Measurements from ENCODE around the gene PIKFYVE. TPM values are rescaled to one million over a fixed set of nuclear protein-coding genes. Genes with fewer than 3 reads are reported as not detected.

Gene PIKFYVE
- total and polyA plus RNA-seq, 10 of the 15 experiments (the other 5 are each of a cell fraction or from before 2014, with no cell fraction given): 5.2 to 41.7 (median 19.6) TPM

GRCh38 chr2:208294482-208295024 is 28.5 kb downstream of the PIKFYVE start:
- BruUV-seq (replicated peaks): no TSS peak
- peak overlapping the region; percentile 69 for H3K4me2 ChIP-seq (ENCODE audit: control insufficient read depth, insufficient read depth)
- peaks cover 4% of the 10 kb centered on the region for H3K79me2 ChIP-seq (ENCODE audit: control insufficient read depth, insufficient read depth, low read length)
- in situ Hi-C loops (cut with MboI): no loop called here
- H3K27me3 ChIP-seq (replicated peaks in 1 of 2; ENCODE audit: control insufficient read depth in 2 of 2, insufficient read depth in 2 of 2, low read length in 1 of 2): no peaks in the 10 kb centered on the region
- ChIA-PET RAD21 (ENCODE audit: unreplicated experiment) (interaction anchor here (1.1 to 1.8 kb wide), 2 partner anchors 17 to 21 kb away, joined by 4 to 8 read pairs; no protein-coding TSS in a partner anchor), SMC1A (ENCODE audit: uncharacterized antibody, unreplicated experiment) (interaction anchor here (0.7 to 1.7 kb wide), 6 partner anchors 16 to 40 kb away, joined by 3 to 4 read pairs (median 4); no protein-coding TSS in a partner anchor), CTCF (interaction anchor here (0.7 to 1.3 kb wide), 6 partner anchors 17 to 42 kb away, joined by 3 to 6 read pairs (median 4); no protein-coding TSS in a partner anchor), POLR2A (interaction anchor here (0.8 to 1.2 kb wide), 2 partner anchors 11 to 28 kb away, joined by 3 to 5 read pairs; partner anchors contain the start of gene PIKFYVE)
- H4K20me1 ChIP-seq (ENCODE audit: control insufficient read depth, insufficient read depth): no peaks in the 10 kb centered on the region
- 0 out of 2 replicates have a peak overlapping the region, but pooled peaks have one; percentile 12 for H2AFZ ChIP-seq (ENCODE audit: control insufficient read depth, low read depth, low read length)
- H3K4me3 ChIP-seq: peak overlapping the region; percentile 27; the same call in 1 of the 2 replicates
- H3K9ac ChIP-seq (ENCODE audit: control insufficient read depth, insufficient read depth, low read length): no peak overlapping the region
- ATAC-seq (peak; percentile 87), DNase-seq (ENCODE audit: low read depth, low spot score) (no peak), FAIRE-seq (peak; percentile 31)
- peaks cover 15% of the 10 kb centered on the region; the same call in 1 of the 2 replicates for H3K4me1 ChIP-seq (ENCODE audit: control insufficient read depth, insufficient read depth, low read length)
- H3K36me3 ChIP-seq (ENCODE audit: control insufficient read depth in 2 of 2, insufficient read depth in 2 of 2, low read length in 1 of 2): peaks cover 0 to 28% of the 10 kb centered on the region in 2 experiments; a peak in 1 of 4 replicates
- intact Hi-C loops (cut with micrococcal nuclease; ENCODE audit: unreplicated experiment): loop anchor here (2.0 kb wide), 1 partner anchor 16 kb away; no protein-coding TSS in a partner anchor
- H3K27ac ChIP-seq (ENCODE audit: control insufficient read depth, insufficient read depth): peak overlapping the region; percentile 75
- 20% methylated on average over 4 of the region's 4 CpGs for WGBS (ENCODE audit: insufficient coverage, insufficient replicate concordance, low lambda C conversion rate, missing lambda C conversion rate)
- H3K9me3 ChIP-seq (replicated peaks; ENCODE audit: control insufficient read depth, insufficient read depth, low read length): peaks cover 6% of the 10 kb centered on the region; the same call in 2 of the 3 replicates
- TF ChIP-seq MAX (IDR thresholded peaks at IDR 0.05; ENCODE audit: low read depth, low read length) (no peak), SKIL (IDR thresholded peaks at IDR 0.05; ENCODE audit: low read depth, poor library complexity, severe bottlenecking) (peak; percentile 34), MTA2 (IDR thresholded peaks at IDR 0.05; ENCODE audit: low read depth) (0 out of 2 replicates have a peak, but pooled peaks have one; percentile 20), SPI1 (IDR thresholded peaks at IDR 0.05; ENCODE audit: borderline replicate concordance, insufficient read depth, low read depth, low read length) (peak; percentile 56; the same call in 1 of the 2 replicates), RELB (IDR thresholded peaks at IDR 0.05; ENCODE audit: low read depth) (peak; percentile 91), RAD51 (IDR thresholded peaks at IDR 0.05) (0 out of 2 replicates have a peak, but pooled peaks have one; percentile 16), CREM (IDR thresholded peaks at IDR 0.05; ENCODE audit: low read depth) (0 out of 2 replicates have a peak, but pooled peaks have one; percentile 12), YBX1 (IDR thresholded peaks at IDR 0.05) (no peak), ATF7 (IDR thresholded peaks at IDR 0.05; ENCODE audit: low read depth) (no peak; the same call in 1 of the 2 replicates), CREB1 (IDR thresholded peaks at IDR 0.05; ENCODE audit: low read depth) (peak; percentile 9; the same call in 1 of the 2 replicates), ATF2 (IDR thresholded peaks at IDR 0.05; ENCODE audit: low read length) (peak; percentile 50; the same call in 1 of the 2 replicates), DPF2 (IDR thresholded peaks at IDR 0.05) (peak; percentile 60), FOXM1 (IDR thresholded peaks at IDR 0.05; ENCODE audit: low read depth, low read length) (peak; percentile 51; the same call in 1 of the 2 replicates), HDGF (IDR thresholded peaks at IDR 0.05) (no peak), RUNX3 (IDR thresholded peaks at IDR 0.05; ENCODE audit: low read length) (peak; percentile 79), RELA (IDR thresholded peaks at IDR 0.05; ENCODE audit: borderline replicate concordance, partially characterized antibody) (peak; percentile 86)

Data from GM12878 (cell line).